ENCODE data around the gene ENTPD3.

ENTPD3 gene

GRCh38 chr3:40387001-40387894 is at the start of gene ENTPD3:
Gene ENTPD3 (plus strand): TSS chr3:40387184. CDS start chr3:40388058, 874 bp downstream.
- peak in 1 of 2 donors; percentile 10 for DNase-seq (ENCODE audit: low read depth in 2 of 2)

- no peak for DNase-seq (ENCODE audit: low read depth in 2 of 2)
These were observed 47.1 kb upstream of the ENTPD3 start for GRCh38 chr3:40339871-40340270.

GRCh38 chr3:40340541-40341170 is 46.3 kb upstream of the ENTPD3 start:
- no peak for DNase-seq (ENCODE audit: low read depth in 2 of 2)

GRCh38 chr3:40341671-40342070 is 45.3 kb upstream of the ENTPD3 start:
- DNase-seq (ENCODE audit: low read depth in 2 of 2) = no peak

- DNase-seq (ENCODE audit: low read depth in 2 of 2) = no peak
These were observed 36.5 kb upstream of the ENTPD3 start for GRCh38 chr3:40350529-40350928.

GRCh38 chr3:40355410-40355809 is 31.6 kb upstream of the ENTPD3 start:
- DNase-seq (ENCODE audit: low read depth in 2 of 2) = no peak

GRCh38 chr3:40358454-40358853 is 28.5 kb upstream of the ENTPD3 start:
- DNase-seq (ENCODE audit: low read depth in 2 of 2) = no peak

- DNase-seq (ENCODE audit: low read depth in 2 of 2) = no peak
These were observed 23.3 kb upstream of the ENTPD3 start for GRCh38 chr3:40363674-40364073.

- no peak for DNase-seq (ENCODE audit: low read depth in 2 of 2)
These were observed 20.5 kb upstream of the ENTPD3 start for GRCh38 chr3:40366203-40367162.

GRCh38 chr3:40369716-40370115 is 17.3 kb upstream of the ENTPD3 start:
- no peak for DNase-seq (ENCODE audit: low read depth in 2 of 2)

- DNase-seq (ENCODE audit: low read depth in 2 of 2) = no peak
These were observed 9.2 kb upstream of the ENTPD3 start for GRCh38 chr3:40377822-40378221.

- no peak for DNase-seq (ENCODE audit: low read depth in 2 of 2)
These were observed 7.2 kb upstream of the ENTPD3 start for GRCh38 chr3:40379674-40380306.

GRCh38 chr3:40381904-40382616 is 4.9 kb upstream of the ENTPD3 start:
- no peak for DNase-seq (ENCODE audit: low read depth in 2 of 2)

- DNase-seq (ENCODE audit: low read depth in 2 of 2) = no peak
These were observed 4.4 kb upstream of the ENTPD3 start for GRCh38 chr3:40382617-40382979.

GRCh38 chr3:40386213-40386612 is 771 bp upstream of the ENTPD3 start:
- no peak for DNase-seq (ENCODE audit: low read depth in 2 of 2)

- no peak for DNase-seq (ENCODE audit: low read depth in 2 of 2)
These were observed 891 bp downstream of the ENTPD3 start for GRCh38 chr3:40387895-40388254.

GRCh38 chr3:40396406-40396805 is 9.4 kb downstream of the ENTPD3 start:
- DNase-seq (ENCODE audit: low read depth in 2 of 2) = no peak

GRCh38 chr3:40397129-40397528 is 10.1 kb downstream of the ENTPD3 start:
- DNase-seq (ENCODE audit: low read depth in 2 of 2) = no peak

- DNase-seq (ENCODE audit: low read depth in 2 of 2) = no peak
These were observed 10.9 kb downstream of the ENTPD3 start for GRCh38 chr3:40397912-40398311.

GRCh38 chr3:40398346-40398745 is 11.4 kb downstream of the ENTPD3 start:
- DNase-seq (ENCODE audit: low read depth in 2 of 2) = no peak

- DNase-seq (ENCODE audit: low read depth in 2 of 2) = no peak
These were observed 17.7 kb downstream of the ENTPD3 start for GRCh38 chr3:40404591-40405198.

Data from stimulated activated CD4-positive, alpha-beta T cell treated with anti-CD3 and anti-CD28 coated beads, Interleukin-1b, Interleukin-23, amount 100 ng/mL, for 1 hour (primary cell).